Tibial artery (tissue), 4 donors: Measurements from ENCODE around the gene NME2.

Source experiments
- DNase-seq, 2 donors: peaks; one replicate each; pipeline ENCODE4 v3.0.0-alpha.2; 2019
- H3K27ac ChIP-seq, 2 donors: fragments of 200-600 bp; sonication (generic) in 1 of 2; 1 replicate in 1 of 2; 2 replicates in 1 of 2; pipeline ENCODE4 v1.5.1; 2018 to 2019; ENCODE audit warnings: mild to moderate bottlenecking in 1 of 2
- H3K27me3 ChIP-seq, 2 donors: fragments of 200-600 bp; sonication (generic) in 1 of 2; one replicate each; pipeline versions ENCODE4 v1.5.1 to v1.6.0; 2016 to 2019
- H3K36me3 ChIP-seq, 3 donors: fragments of 200-600 bp; sonication (generic) in 2 of 3; one replicate each; pipeline ENCODE4 v1.5.1; 2016 to 2019; ENCODE audit warnings: mild to moderate bottlenecking in 2 of 3
- H3K4me1 ChIP-seq, 4 donors: fragments of 200-600 bp; sonication (generic) in 2 of 4; 1 replicate in 3 of 4; 2 replicates in 1 of 4; pipeline ENCODE4 v1.5.1; 2016 to 2019
- H3K4me3 ChIP-seq, 2 donors: fragments of 200-600 bp; sonication (generic) in 1 of 2; 1 replicate in 1 of 2; 2 replicates in 1 of 2; pipeline ENCODE4 v1.5.1; 2018 to 2019; ENCODE audit warnings: mild to moderate bottlenecking in 2 of 2
- H3K9me3 ChIP-seq, 3 donors: fragments of 200-600 bp; sonication (generic) in 1 of 3; one replicate each; pipeline ENCODE4 v1.5.1; 2016 to 2019
- intact Hi-C: fragments of 100-400 bp; cut with DNase I; formaldehyde crosslinking; loops from one replicate; pipeline ENCODE4 v1.15.0; 2023; ENCODE audit warnings: low total_unique reads
- TF ChIP-seq, protein P1 (sequence below), 2 experiments: fragments of 200-600 bp in 1 of 2; fragments of 450-650 bp in 1 of 2; IDR thresholded peaks; one replicate each; pipeline ENCODE4 v1.5.1; 2017 to 2019; ENCODE audit warnings: antibody characterized with exemption in 2 of 2, mild to moderate bottlenecking in 1 of 2, moderate library complexity in 1 of 2

The NME2 gene

DNA sequence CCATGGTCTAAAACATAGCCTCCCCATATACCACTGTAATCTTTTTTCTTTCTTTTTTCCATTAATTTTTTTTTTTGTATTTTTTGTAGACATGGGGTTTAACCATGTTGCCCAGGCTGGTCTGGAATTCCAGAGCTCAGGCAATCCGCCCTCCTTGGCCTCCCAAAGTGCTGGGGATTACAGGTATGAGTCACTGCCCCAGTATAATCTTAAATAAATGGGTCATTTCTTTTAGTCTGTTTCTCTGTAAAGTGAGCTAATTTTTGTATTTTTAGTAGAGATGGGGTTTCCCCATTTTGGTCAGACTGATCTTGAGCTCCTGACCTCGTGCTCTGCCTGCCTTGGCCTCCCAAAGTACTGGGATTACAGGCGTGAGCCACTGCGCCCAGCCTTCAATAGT lies 18.6 kb upstream of the NME2 start:
- Histone ChIP-seq H3K4me1 (peaks cover 0 to 5% (median 0%) of the 10 kb centered on the region in 4 donors), H3K27ac (no peak overlapping the region), H3K36me3 (no peaks in the 10 kb centered on the region), H3K27me3 (no peaks in the 10 kb centered on the region), H3K9me3 (no peaks in the 10 kb centered on the region), H3K4me3 (no peak overlapping the region)
- no peak for DNase-seq
- intact Hi-C loops: no loop called here
- TF ChIP-seq, protein P1, sequence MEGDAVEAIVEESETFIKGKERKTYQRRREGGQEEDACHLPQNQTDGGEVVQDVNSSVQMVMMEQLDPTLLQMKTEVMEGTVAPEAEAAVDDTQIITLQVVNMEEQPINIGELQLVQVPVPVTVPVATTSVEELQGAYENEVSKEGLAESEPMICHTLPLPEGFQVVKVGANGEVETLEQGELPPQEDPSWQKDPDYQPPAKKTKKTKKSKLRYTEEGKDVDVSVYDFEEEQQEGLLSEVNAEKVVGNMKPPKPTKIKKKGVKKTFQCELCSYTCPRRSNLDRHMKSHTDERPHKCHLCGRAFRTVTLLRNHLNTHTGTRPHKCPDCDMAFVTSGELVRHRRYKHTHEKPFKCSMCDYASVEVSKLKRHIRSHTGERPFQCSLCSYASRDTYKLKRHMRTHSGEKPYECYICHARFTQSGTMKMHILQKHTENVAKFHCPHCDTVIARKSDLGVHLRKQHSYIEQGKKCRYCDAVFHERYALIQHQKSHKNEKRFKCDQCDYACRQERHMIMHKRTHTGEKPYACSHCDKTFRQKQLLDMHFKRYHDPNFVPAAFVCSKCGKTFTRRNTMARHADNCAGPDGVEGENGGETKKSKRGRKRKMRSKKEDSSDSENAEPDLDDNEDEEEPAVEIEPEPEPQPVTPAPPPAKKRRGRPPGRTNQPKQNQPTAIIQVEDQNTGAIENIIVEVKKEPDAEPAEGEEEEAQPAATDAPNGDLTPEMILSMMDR (IDR thresholded peaks at IDR 0.05): no peak

- H3K9me3 ChIP-seq: no peaks in the 10 kb centered on the region
- intact Hi-C loops: no loop called here
- H3K27me3 ChIP-seq: no peaks in the 10 kb centered on the region
- H3K27ac ChIP-seq: no peak overlapping the region
- no peaks in the 10 kb centered on the region for H3K36me3 ChIP-seq
- TF ChIP-seq, protein P1 (IDR thresholded peaks at IDR 0.05): no peak
- DNase-seq: no peak
- H3K4me1 ChIP-seq: peaks cover 0 to 12% (median 2%) of the 10 kb centered on the region in 4 donors
- H3K4me3 ChIP-seq: no peak overlapping the region
These were observed 17.0 kb upstream of the NME2 start for GRCh38 chr17:51149163-51149562.

GRCh38 chr17:51150932-51151331 lies 15.3 kb upstream of the NME2 start:
- H3K4me3 ChIP-seq: no peak overlapping the region
- TF ChIP-seq, protein P1 (IDR thresholded peaks at IDR 0.05): no peak
- DNase-seq: no peak
- H3K27me3 ChIP-seq: no peaks in the 10 kb centered on the region
- H3K36me3 ChIP-seq: no peaks in the 10 kb centered on the region
- H3K9me3 ChIP-seq: no peaks in the 10 kb centered on the region
- no peak overlapping the region for H3K27ac ChIP-seq
- peaks cover 0 to 21% (median 6%) of the 10 kb centered on the region in 4 donors for H3K4me1 ChIP-seq
- intact Hi-C loops: loop anchor here (10.0 kb wide), 1 partner anchor 306 kb away; no protein-coding TSS in a partner anchor

- Histone ChIP-seq H3K4me3 (peak overlapping the region; percentile 35 to 83), H3K27ac (peak overlapping the region; percentile 79 to 82), H3K36me3 (no peaks in the 10 kb centered on the region), H3K9me3 (no peaks in the 10 kb centered on the region), H3K4me1 (peaks cover 0 to 21% (median 6%) of the 10 kb centered on the region in 4 donors), H3K27me3 (no peaks in the 10 kb centered on the region)
- intact Hi-C loops: loop anchor here (2.0 to 10.0 kb wide), 4 partner anchors 14 to 308 kb away; partner anchors contain the start of genes NME2 and SPAG9
- DNase-seq: no peak
- TF ChIP-seq, protein P1 (IDR thresholded peaks at IDR 0.05): no peak
These were observed 13.4 kb upstream of the NME2 start for GRCh38 chr17:51152766-51153209.

- Histone ChIP-seq H3K27ac (peak within 1 kb of the TSS; percentile 79 to 82), H3K27me3 (no peaks in the 10 kb centered on the region), H3K9me3 (no peaks in the 10 kb centered on the region), H3K36me3 (peaks cover 0 to 6% (median 0%) of the 10 kb centered on the region in 3 donors), H3K4me3 (peak within 1 kb of the TSS; percentile 62 to 83), H3K4me1 (peaks cover 0 to 21% (median 6%) of the 10 kb centered on the region in 4 donors)
- intact Hi-C loops: loop anchor here (2.0 to 10.0 kb wide), 4 partner anchors 13 to 309 kb away; partner anchors contain the start of genes NME2 and SPAG9
- DNase-seq: peak; percentile 96 to 98
- TF ChIP-seq, protein P1 (IDR thresholded peaks at IDR 0.05): peak; percentile 66 to 79
These were observed 12.8 kb upstream of the NME2 start, which contains the start of gene NME1 for GRCh38 chr17:51153210-51154072. Gene NME1 (plus strand): TSS chr17:51153559. CDS start chr17:51155655, 2,096 bp downstream.
